Neural progenitor cell (in vitro differentiated cells): ENCODE data around the gene ZNF484. TPM values are rescaled to one million over a fixed set of nuclear protein-coding genes. Genes with fewer than 3 reads are reported as not detected.
"Not testable (repeated sequence)": the region's sequence is repeated elsewhere in the genome, so short reads cannot be mapped to it uniquely, and the experiment has no call there.

Experiments used
- DNase-seq: peaks from one replicate; pipeline ENCODE4 v3.0.0-alpha.2; 2016; ENCODE audit warnings: low spot score
- H2AFZ ChIP-seq: fragments of 200-600 bp; sonication (generic); replicated peaks from 2 replicates; pipeline ENCODE4 v1.6.1; 2016; ENCODE audit warnings: antibody characterized with exemption
- H3F3A ChIP-seq: fragments of 200-600 bp; sonication (generic); 2 replicates; pipeline ENCODE4 v1.6.1; 2016; ENCODE audit warnings: antibody characterized with exemption, low read depth
- H3K27ac ChIP-seq: fragments of 200-600 bp; sonication (generic); 2 replicates; pipeline ENCODE4 v1.5.1; 2016; ENCODE audit warnings: mild to moderate bottlenecking
- H3K27me3 ChIP-seq: fragments of 200-600 bp; sonication (generic); 2 replicates; pipeline ENCODE4 v1.6.1; 2016; ENCODE audit warnings: mild to moderate bottlenecking, moderate library complexity
- H3K36me3 ChIP-seq: fragments of 200-600 bp; sonication (generic); 2 replicates; pipeline ENCODE4 v1.5.1; 2016
- H3K4me1 ChIP-seq: fragments of 200-600 bp; sonication (generic); 2 replicates; pipeline ENCODE4 v1.6.1; 2016; ENCODE audit warnings: mixed run types
- H3K4me2 ChIP-seq: fragments of 200-600 bp; sonication (generic); 2 replicates; pipeline ENCODE4 v1.6.1; 2016
- H3K4me3 ChIP-seq: fragments of 200-600 bp; sonication (generic); 2 replicates; pipeline ENCODE4 v1.5.1; 2016
- H3K79me2 ChIP-seq: fragments of 200-600 bp; sonication (generic); 2 replicates; pipeline ENCODE4 v1.6.1; 2016; ENCODE audit warnings: low read depth
- H3K9ac ChIP-seq: fragments of 200-600 bp; sonication (generic); 2 replicates; pipeline ENCODE4 v1.6.1; 2016
- H3K9me3 ChIP-seq: fragments of 200-600 bp; sonication (generic); 2 replicates; pipeline ENCODE4 v1.5.1; 2016; ENCODE audit warnings: low read depth
- H4K20me1 ChIP-seq: fragments of 200-600 bp; sonication (generic); 2 replicates; pipeline ENCODE4 v1.6.1; 2016; ENCODE audit warnings: low read depth
- H3K27ac Mint-ChIP-seq: 3 replicates; pipeline ENCODE4 v1.8.0; 2021; ENCODE audit warnings: mixed read lengths
- H3K27me3 Mint-ChIP-seq: 2 replicates; pipeline ENCODE4 v1.8.0; 2022; ENCODE audit warnings: low read depth, mild to moderate bottlenecking, inconsistent platforms, moderate library complexity, mixed read lengths; ENCODE audit not compliant: insufficient read depth
- H3K36me3 Mint-ChIP-seq: 3 replicates; pipeline ENCODE4 v1.8.0; 2021; ENCODE audit warnings: mixed read lengths
- H3K4me1 Mint-ChIP-seq: 3 replicates; pipeline ENCODE4 v1.8.0; 2021; ENCODE audit warnings: mixed read lengths
- H3K4me3 Mint-ChIP-seq: 3 replicates; pipeline ENCODE4 v1.8.0; 2021; ENCODE audit warnings: mild to moderate bottlenecking, moderate library complexity, mixed read lengths
- H3K9me3 Mint-ChIP-seq: 3 replicates; pipeline ENCODE4 v1.8.0; 2020; ENCODE audit warnings: mixed read lengths
- EZH2 ChIP-seq: fragments of 200-600 bp; sonication (generic); IDR thresholded peaks from 2 replicates; pipeline ENCODE4 v1.6.1; 2017; ENCODE audit warnings: antibody characterized with exemption, mild to moderate bottlenecking, moderate library complexity
- EZH2phosphoT487 ChIP-seq: fragments of 200-600 bp; sonication (generic); IDR thresholded peaks from 2 replicates; pipeline ENCODE4 v1.6.1; 2017; ENCODE audit warnings: antibody characterized with exemption
- total RNA-seq: library from RNA; depleted of rRNA; stranded (reverse); fragments of >200 nt; gene quantifications from 2 replicates; pipeline ENCODE4 v1.2.3, GENCODE V29; 2015; ENCODE audit warnings: low replicate concordance
- TF ChIP-seq, protein P1 (sequence below): fragments of 200-600 bp; sonication (generic); IDR thresholded peaks from 2 replicates; pipeline ENCODE4 v1.5.1; 2017; ENCODE audit warnings: antibody characterized with exemption, mild to moderate bottlenecking

ZNF484 gene
- total RNA-seq, 1 donor from 2014 or later: 36.9 TPM

DNA sequence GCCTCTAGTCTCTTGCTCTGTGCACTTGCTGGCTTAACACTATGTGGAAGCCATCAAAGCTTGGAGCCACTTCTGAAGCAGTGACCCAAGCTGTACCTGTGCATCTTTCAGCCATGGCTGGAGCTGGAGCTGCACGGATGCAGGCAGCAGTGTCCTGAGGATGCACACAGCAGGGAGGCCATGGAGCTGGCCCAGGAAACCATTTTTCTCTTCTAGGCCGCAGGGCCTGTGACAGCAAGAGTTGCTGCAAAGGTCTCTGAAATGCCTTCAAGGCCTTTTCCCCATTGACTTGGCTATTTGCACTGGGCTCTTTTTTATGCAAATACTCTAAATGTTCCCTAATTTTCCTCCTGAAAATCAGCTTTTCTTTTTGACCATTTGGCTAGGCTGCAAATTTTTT, 12.9 kb upstream of the ZNF484 start:
- H3K27me3 Mint-ChIP-seq: peaks cover 4% of the 10 kb centered on the region

DNA sequence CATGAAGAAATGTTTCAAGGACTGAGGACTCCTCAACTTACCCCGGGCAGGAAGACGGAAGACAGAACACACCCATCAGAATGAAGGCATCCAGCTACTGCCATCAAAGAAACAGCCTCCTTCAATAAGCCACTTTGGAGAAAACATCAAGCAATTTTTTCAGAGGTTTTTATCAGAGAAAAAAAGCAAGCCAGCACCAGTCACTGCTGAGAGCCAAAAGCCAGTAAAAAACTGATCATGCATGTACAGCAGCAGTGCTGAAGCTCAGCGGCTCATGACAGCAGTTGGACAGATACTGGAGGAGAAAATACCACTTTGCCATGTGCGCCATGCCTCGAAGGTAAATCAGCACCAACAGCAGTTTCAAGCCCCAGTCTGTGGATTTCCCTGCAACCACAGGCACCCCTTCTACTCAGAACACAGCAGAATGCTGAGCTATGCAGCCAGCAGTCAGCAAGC, 10.1 kb upstream of the ZNF484 start:
- H3K4me3 Mint-ChIP-seq: no peak overlapping the region
- Histone ChIP-seq H3K4me2 (no peak overlapping the region), H3K27me3 (no peaks in the 10 kb centered on the region), H3K36me3 (no peaks in the 10 kb centered on the region), H3K4me3 (no peak overlapping the region), H3K4me1 (no peaks in the 10 kb centered on the region), H4K20me1 (no peaks in the 10 kb centered on the region), H3K9ac (no peak overlapping the region), H3K79me2 (no peaks in the 10 kb centered on the region), H3F3A (no peaks in the 10 kb centered on the region), H2AFZ (no peak overlapping the region), H3K9me3 (no peaks in the 10 kb centered on the region), H3K27ac (no peak overlapping the region)
- peaks cover 12% of the 10 kb centered on the region for H3K4me1 Mint-ChIP-seq
- TF ChIP-seq, protein P1, sequence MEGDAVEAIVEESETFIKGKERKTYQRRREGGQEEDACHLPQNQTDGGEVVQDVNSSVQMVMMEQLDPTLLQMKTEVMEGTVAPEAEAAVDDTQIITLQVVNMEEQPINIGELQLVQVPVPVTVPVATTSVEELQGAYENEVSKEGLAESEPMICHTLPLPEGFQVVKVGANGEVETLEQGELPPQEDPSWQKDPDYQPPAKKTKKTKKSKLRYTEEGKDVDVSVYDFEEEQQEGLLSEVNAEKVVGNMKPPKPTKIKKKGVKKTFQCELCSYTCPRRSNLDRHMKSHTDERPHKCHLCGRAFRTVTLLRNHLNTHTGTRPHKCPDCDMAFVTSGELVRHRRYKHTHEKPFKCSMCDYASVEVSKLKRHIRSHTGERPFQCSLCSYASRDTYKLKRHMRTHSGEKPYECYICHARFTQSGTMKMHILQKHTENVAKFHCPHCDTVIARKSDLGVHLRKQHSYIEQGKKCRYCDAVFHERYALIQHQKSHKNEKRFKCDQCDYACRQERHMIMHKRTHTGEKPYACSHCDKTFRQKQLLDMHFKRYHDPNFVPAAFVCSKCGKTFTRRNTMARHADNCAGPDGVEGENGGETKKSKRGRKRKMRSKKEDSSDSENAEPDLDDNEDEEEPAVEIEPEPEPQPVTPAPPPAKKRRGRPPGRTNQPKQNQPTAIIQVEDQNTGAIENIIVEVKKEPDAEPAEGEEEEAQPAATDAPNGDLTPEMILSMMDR: no peak
- TF ChIP-seq EZH2 (no peak), EZH2phosphoT487 (no peak)
- no peak overlapping the region for H3K27ac Mint-ChIP-seq
- DNase-seq: no peak
- no peaks in the 10 kb centered on the region for H3K36me3 Mint-ChIP-seq
- H3K27me3 Mint-ChIP-seq: peaks cover 9% of the 10 kb centered on the region
- H3K9me3 Mint-ChIP-seq: no peaks in the 10 kb centered on the region

More for the DNA sequence above, 12.9 kb upstream of the ZNF484 start:
- H3K4me1 ChIP-seq: no peaks in the 10 kb centered on the region
- H3K27me3 ChIP-seq: no peaks in the 10 kb centered on the region
- no peak overlapping the region for H3K27ac ChIP-seq
- TF ChIP-seq EZH2phosphoT487 (no peak), EZH2 (no peak)
- TF ChIP-seq, protein P1: no peak
- H3K4me3 ChIP-seq: no peak overlapping the region
- peaks cover 5% of the 10 kb centered on the region for H3K4me1 Mint-ChIP-seq
- no peaks in the 10 kb centered on the region for H3F3A ChIP-seq
- H2AFZ ChIP-seq: no peak overlapping the region
- no peaks in the 10 kb centered on the region for H4K20me1 ChIP-seq
- no peak for DNase-seq
- no peaks in the 10 kb centered on the region for H3K9me3 Mint-ChIP-seq
- no peak overlapping the region for H3K4me2 ChIP-seq
- H3K27ac Mint-ChIP-seq: no peak overlapping the region
- no peaks in the 10 kb centered on the region for H3K36me3 Mint-ChIP-seq
- no peaks in the 10 kb centered on the region for H3K9me3 ChIP-seq
- no peaks in the 10 kb centered on the region for H3K79me2 ChIP-seq
- H3K4me3 Mint-ChIP-seq: no peak overlapping the region
- H3K36me3 ChIP-seq: no peaks in the 10 kb centered on the region
- no peak overlapping the region for H3K9ac ChIP-seq

DNA sequence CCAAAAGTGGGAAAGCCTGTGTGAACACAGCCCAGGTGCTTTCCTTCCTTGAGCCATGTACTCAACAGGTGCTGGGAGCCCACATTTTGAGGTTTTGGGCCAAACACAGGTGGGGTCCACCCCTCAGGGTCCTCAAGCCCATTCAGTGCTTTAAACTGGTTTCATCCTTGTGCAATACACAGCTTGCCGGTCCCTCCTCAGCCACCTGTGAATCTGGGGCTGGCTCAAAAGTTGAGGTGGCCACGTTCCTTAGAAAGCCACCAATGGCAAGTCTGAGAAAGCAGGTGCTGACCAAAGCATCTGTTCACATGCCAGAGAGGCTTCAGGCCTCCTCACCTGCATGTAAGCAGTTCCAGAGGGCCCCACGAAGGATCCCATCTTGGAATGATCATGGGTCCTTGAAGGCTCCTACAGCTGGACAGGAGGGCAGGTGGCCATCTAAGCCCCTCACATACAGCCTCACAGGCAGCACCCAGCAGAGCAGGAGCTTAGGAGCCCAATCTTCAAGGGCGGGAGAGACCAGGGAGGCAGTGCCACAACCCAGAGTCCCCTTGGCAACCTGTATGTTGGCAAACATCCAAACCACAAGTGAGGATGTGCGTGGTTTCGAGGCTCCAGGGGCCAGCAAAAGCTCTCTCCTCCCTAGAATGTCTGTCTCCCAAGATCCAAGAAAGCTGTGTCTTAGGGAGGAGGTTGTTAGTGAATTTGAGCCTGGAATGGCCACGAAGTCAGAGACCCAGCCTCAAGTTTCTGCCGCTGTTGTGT, 9.2 kb upstream of the ZNF484 start:
- not testable (repeated sequence) for H3K27me3 Mint-ChIP-seq
- peaks cover 13% of the 10 kb centered on the region for H3K4me1 Mint-ChIP-seq

DNA sequence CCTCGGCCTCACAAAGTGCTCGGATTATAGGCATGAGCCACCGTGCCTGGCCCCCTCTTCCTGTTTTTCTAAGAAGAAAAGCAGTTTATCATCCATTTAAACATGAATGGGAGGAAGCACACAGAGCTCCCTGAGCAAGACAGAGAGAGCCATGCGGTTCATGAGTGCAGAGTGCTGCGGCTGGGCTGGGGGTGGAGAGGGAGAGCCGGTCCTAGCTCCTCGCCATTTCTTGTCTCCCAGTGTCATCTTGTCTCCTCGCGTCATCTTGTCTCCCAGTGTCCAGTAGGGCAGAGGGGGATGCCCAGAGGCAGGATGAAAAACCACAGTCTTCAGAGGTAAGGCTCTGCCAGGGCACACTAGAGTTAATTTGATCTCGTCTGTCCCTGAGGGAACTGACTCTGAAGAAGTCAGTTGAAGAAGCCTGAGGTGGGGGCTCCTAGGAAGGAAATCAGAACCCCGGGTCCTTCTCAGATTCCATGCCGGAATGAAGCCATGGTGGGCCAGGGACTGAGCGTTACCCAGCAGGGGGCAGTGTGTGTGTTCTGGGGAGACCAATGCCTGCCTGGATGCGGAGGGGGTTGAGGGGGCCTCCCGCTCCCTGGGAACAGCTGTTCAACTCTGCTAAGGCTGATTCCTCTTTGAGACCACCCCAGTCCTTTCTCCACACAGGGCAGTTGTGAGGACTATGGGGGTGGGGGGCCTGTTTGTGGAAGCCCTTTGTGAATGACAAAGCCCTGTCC, 6.0 kb upstream of the ZNF484 start:
- not testable (repeated sequence) for H3K27me3 ChIP-seq, H3K9me3 Mint-ChIP-seq, H3K4me1 ChIP-seq, H3K9me3 ChIP-seq, H3K4me3 Mint-ChIP-seq, DNase-seq, H3K36me3 Mint-ChIP-seq, H3K4me3 ChIP-seq, H3K79me2 ChIP-seq, H3K9ac ChIP-seq, H3K4me2 ChIP-seq, H3K27me3 Mint-ChIP-seq, H3K36me3 ChIP-seq, H3K27ac ChIP-seq, H3K27ac Mint-ChIP-seq, H3F3A ChIP-seq, H4K20me1 ChIP-seq
- TF ChIP-seq, protein P1: peak; percentile 24
- H3K4me1 Mint-ChIP-seq: peaks cover 13% of the 10 kb centered on the region
- H2AFZ ChIP-seq: peak overlapping the region; percentile 18

More for the DNA sequence above, 9.2 kb upstream of the ZNF484 start:
- not testable (repeated sequence) for H3K4me2 ChIP-seq, H3F3A ChIP-seq, H3K4me3 Mint-ChIP-seq, H3K9ac ChIP-seq, H3K9me3 Mint-ChIP-seq, H2AFZ ChIP-seq, DNase-seq, H3K36me3 ChIP-seq, H4K20me1 ChIP-seq, H3K36me3 Mint-ChIP-seq, H3K27ac Mint-ChIP-seq, H3K27me3 ChIP-seq, H3K79me2 ChIP-seq, H3K9me3 ChIP-seq, H3K4me1 ChIP-seq, H3K27ac ChIP-seq, H3K4me3 ChIP-seq
